Activated B cell treated with CpG ODN at 0.5 μM for 24 hours (primary cell): ENCODE results near the gene C19orf25. TPM values are rescaled to one million over a fixed set of nuclear protein-coding genes. Genes with fewer than 3 reads are reported as not detected.

ENCODE experiments used
- ATAC-seq: fragments of 200-7000 bp; cut with Tn5 transposase; one replicate; pipeline ENCODE4 v1.10.0; 2021; ENCODE audit warnings: low read depth, mild to moderate bottlenecking, moderate library complexity
- CTCF ChIA-PET: fragments of 350-600 bp; sonication (Branson Sonifier 250); formaldehyde crosslinking; loops from one replicate; lab custom pipeline; 2021; ENCODE audit warnings: antibody characterized with exemption; lab: Charles Lee
- POLR2A ChIA-PET: fragments of 350-600 bp; sonication (Branson Sonifier 250); formaldehyde crosslinking; loops from one replicate; lab custom pipeline; 2021; ENCODE audit warnings: antibody characterized with exemption; lab: Charles Lee
- DNase-seq: peaks from one replicate; pipeline ENCODE4 v3.0.0; 2022
- H3K27ac Mint-ChIP-seq: one replicate; pipeline ENCODE4 v1.8.0; 2020; ENCODE audit warnings: mixed read lengths
- H3K27me3 Mint-ChIP-seq: one replicate; pipeline ENCODE4 v1.8.0; 2021; ENCODE audit warnings: mixed read lengths
- H3K36me3 Mint-ChIP-seq: one replicate; pipeline ENCODE4 v1.8.0; 2021; ENCODE audit warnings: low read depth, mixed read lengths
- H3K4me1 Mint-ChIP-seq: one replicate; pipeline ENCODE4 v1.8.0; 2021; ENCODE audit warnings: mixed read lengths
- H3K4me3 Mint-ChIP-seq: one replicate; pipeline ENCODE4 v1.8.0; 2020; ENCODE audit warnings: mild to moderate bottlenecking, mixed read lengths
- H3K9me3 Mint-ChIP-seq: one replicate; pipeline ENCODE4 v1.8.0; 2020; ENCODE audit warnings: mixed read lengths
- CTCF ChIP-seq: fragments of 200-600 bp; IDR thresholded peaks from one replicate; pipeline ENCODE4 v1.8.0; 2022; ENCODE audit warnings: antibody characterized with exemption, mild to moderate bottlenecking
- intact Hi-C: fragments of 100-400 bp; cut with micrococcal nuclease; formaldehyde crosslinking; loops from one replicate; pipeline ENCODE4 v1.15.1; 2024
- total RNA-seq: library from RNA; stranded (reverse); gene quantifications from 2 replicates; pipeline ENCODE4 v1.2.3, GENCODE V29; 2022

Gene C19orf25
- total RNA-seq, 1 donor from 2014 or later, result 55.7 TPM

- intact Hi-C loops, result no loop called here
- peaks cover 17% of the 10 kb centered on the region for H3K4me1 Mint-ChIP-seq
- no peak for TF ChIP-seq CTCF
- CTCF ChIA-PET, result no interaction called here
- peaks cover 28% of the 10 kb centered on the region for H3K27me3 Mint-ChIP-seq
- ATAC-seq (no peak), DNase-seq (no peak)
- H3K36me3 Mint-ChIP-seq, result peaks cover 2% of the 10 kb centered on the region
- no peaks in the 10 kb centered on the region for H3K9me3 Mint-ChIP-seq
- H3K4me3 Mint-ChIP-seq, result no peak overlapping the region
- POLR2A ChIA-PET, result interaction anchor here (1.2 kb wide), 1 partner anchor 15 kb away, joined by 3 read pairs; no protein-coding TSS in a partner anchor
- H3K27ac Mint-ChIP-seq, result no peak overlapping the region
Observed at GRCh38 chr19:1456121-1456900, 22.7 kb downstream of the C19orf25 start.

- no peak overlapping the region for H3K27ac Mint-ChIP-seq
- ATAC-seq, result peak; percentile 73
- H3K36me3 Mint-ChIP-seq, result peaks cover 2% of the 10 kb centered on the region
- ChIA-PET CTCF (no interaction called here), POLR2A (interaction anchor here (0.5 to 1.2 kb wide), 4 partner anchors 11 to 477 kb away, joined by 3 to 6 read pairs (median 4); no protein-coding TSS in a partner anchor)
- intact Hi-C loops, result loop anchor here (1.0 kb wide), 1 partner anchor 10 kb away; no protein-coding TSS in a partner anchor
- H3K9me3 Mint-ChIP-seq, result no peaks in the 10 kb centered on the region
- H3K4me1 Mint-ChIP-seq, result peaks cover 23% of the 10 kb centered on the region
- peak overlapping the region; percentile 46 for H3K4me3 Mint-ChIP-seq
- H3K27me3 Mint-ChIP-seq, result peaks cover 35% of the 10 kb centered on the region
- no peak for DNase-seq
- TF ChIP-seq CTCF, result no peak
Observed at GRCh38 chr19:1455336-1456120, 23.5 kb downstream of the C19orf25 start.

GRCh38 chr19:1455002-1455335, 24.0 kb downstream of the C19orf25 start:
- TF ChIP-seq CTCF, result no peak
- ATAC-seq (peak; percentile 29), DNase-seq (no peak)
- Mint-ChIP-seq H3K36me3 (peaks cover 2% of the 10 kb centered on the region), H3K9me3 (no peaks in the 10 kb centered on the region), H3K27ac (no peak overlapping the region), H3K27me3 (peaks cover 39% of the 10 kb centered on the region), H3K4me3 (no peak overlapping the region), H3K4me1 (peaks cover 26% of the 10 kb centered on the region)
- ChIA-PET CTCF (no interaction called here), POLR2A (interaction anchor here (0.6 to 1.2 kb wide), 5 partner anchors 10 to 36 kb away, joined by 3 to 6 read pairs (median 5); partner anchors contain the start of gene REEP6)
- intact Hi-C loops, result loop anchor here (1.0 kb wide), 1 partner anchor 10 kb away; no protein-coding TSS in a partner anchor

- H3K27me3 Mint-ChIP-seq, result peaks cover 45% of the 10 kb centered on the region
Observed at GRCh38 chr19:1453525-1454364, 25.3 kb downstream of the C19orf25 start.

More at GRCh38 chr19:1453525-1454364, 25.3 kb downstream of the C19orf25 start:
- Mint-ChIP-seq H3K27ac (no peak overlapping the region), H3K4me1 (peaks cover 30% of the 10 kb centered on the region), H3K36me3 (no peaks in the 10 kb centered on the region), H3K4me3 (no peak overlapping the region), H3K9me3 (no peaks in the 10 kb centered on the region)
- ATAC-seq, result no peak
- no peak for DNase-seq
- TF ChIP-seq CTCF, result no peak
- intact Hi-C loops, result no loop called here
- CTCF ChIA-PET, result interaction anchor here (1.0 to 1.7 kb wide), 2 partner anchors 8 to 10 kb away, joined by 3 to 5 read pairs; no protein-coding TSS in a partner anchor
- POLR2A ChIA-PET, result interaction anchor here (0.8 to 1.5 kb wide), 3 partner anchors 11 to 37 kb away, joined by 4 to 5 read pairs (median 5); partner anchors contain the start of gene REEP6
